Renal pelvis (tissue), 4 donors: ENCODE results near the gene KDM4B. TPM values are rescaled to one million over a fixed set of nuclear protein-coding genes. Genes with fewer than 3 reads are reported as not detected.
A peak's percentile ranks its signal among the peaks of the same experiment; 100 is the strongest.

Source experiments
- DNase-seq: peaks from one replicate; pipeline ENCODE4 v3.0.0-alpha.2; 2013
- polyA plus RNA-seq, 3 donors: library from polyadenylated mRNA; unstranded; fragments of 120-200 nt; gene quantifications; one replicate each; pipeline ENCODE4 v1.2.1, GENCODE V29; 2013; ENCODE audit not compliant: insufficient read length in 3 of 3

KDM4B gene
- polyA plus RNA-seq, 3 donors = 26.8 to 31.8 (median 28.7) TPM

DNA sequence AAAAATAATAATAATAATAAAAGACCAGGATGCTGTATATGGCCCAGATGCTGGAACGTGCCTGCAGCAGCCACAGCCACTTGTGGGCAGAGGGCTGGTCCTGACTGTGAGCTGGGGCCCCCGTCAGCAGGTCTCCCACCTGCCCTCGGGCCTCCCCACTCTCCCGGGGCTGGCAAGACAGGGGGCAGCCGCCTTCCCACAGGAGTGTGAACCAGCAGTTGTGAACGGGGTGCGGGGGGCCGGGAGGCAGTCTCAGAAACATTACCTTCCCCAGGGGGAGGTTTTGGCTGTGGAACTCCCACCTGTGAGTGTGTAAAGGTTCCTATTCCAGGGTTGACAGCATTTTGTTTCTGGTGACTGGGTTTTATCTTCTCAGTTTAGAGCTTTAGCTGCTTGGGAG lies 151.4 kb downstream of the KDM4B start:
- DNase-seq = no peak

GRCh38 chr19:5120833-5121232 lies 151.9 kb downstream of the KDM4B start:
- DNase-seq = no peak

DNA sequence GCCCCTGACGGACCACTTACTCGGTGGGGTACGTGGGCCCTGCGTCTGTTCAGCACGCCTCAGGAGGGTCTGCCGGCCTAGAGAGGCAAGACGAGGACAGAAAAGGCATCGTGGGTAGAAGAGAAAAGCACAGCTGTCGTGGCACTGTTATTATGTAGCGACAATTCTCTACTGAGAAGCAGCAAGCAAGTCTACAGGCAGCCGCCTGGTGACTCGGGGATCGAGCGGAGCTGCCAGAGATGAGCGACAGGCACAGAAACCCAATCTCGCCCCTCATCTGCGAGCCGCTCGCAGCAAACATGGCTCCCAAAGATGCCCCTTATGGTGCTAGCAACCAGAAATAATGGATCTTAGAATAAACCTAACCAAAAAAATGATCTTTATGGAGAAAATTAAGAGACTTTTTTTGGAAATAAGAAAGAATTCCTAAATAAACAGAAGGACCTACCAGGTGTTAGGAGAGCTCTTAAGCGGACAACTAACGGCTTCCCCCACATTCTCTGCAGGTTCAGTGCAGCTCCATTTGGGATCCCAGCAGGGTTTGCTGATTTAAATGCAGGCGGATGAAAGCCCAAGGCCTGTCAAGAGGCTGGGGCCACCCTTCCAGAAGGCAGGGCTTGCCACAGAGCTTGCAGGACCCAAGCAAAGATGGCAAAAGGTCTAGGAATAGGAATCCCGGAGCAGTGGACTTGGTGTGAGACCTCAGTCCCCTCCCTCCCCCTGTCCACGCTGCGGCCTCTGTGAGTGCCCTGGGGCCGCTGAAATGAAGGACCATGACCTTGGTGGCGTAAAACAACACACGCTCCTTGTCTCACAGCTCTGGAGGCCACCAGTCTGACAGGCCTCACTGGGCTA lies 152.6 kb downstream of the KDM4B start:
- DNase-seq = no peak

- no peak for DNase-seq
These were observed 153.1 kb downstream of the KDM4B start for GRCh38 chr19:5122121-5122400.

GRCh38 chr19:5122671-5123409 lies 153.9 kb downstream of the KDM4B start:
- DNase-seq = no peak

- DNase-seq = no peak
These were observed 154.7 kb downstream of the KDM4B start for GRCh38 chr19:5123646-5124045.

DNA sequence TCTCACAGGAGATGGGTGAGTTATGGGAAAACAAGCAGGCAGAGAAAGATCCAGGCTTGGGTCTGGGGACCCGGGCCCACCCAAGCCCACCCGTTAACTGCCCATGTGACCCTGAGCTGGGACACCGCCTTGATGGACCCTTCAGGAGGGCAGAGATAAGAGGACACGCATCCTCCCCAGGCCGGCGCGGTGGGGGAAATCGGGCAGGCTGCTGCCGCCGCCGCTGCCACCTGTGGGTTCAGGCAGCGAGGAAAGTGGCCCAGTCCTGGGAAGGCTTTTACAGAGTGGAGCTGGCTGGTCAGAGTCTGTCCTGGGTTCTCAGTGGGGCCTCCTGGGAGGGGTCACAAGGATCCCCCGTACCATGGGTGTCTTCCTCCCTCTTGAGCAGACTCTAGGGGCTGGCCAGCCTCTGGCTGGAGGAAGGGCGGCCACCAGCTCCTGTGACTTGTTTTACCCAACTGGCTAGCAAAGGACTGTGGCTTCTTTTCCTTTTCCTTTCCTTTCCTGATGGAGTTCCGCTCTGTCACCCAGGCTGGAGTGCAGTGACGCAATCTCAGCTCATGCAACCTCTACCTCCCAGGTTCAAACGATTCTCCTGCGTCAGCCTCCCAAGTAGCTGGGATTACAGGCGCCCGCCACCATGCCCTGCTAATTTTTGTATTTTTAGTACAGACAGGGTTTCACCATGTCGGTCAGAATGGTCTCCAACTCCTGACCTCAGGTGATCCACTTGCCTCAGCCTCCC lies 155.4 kb downstream of the KDM4B start:
- no peak for DNase-seq

DNA sequence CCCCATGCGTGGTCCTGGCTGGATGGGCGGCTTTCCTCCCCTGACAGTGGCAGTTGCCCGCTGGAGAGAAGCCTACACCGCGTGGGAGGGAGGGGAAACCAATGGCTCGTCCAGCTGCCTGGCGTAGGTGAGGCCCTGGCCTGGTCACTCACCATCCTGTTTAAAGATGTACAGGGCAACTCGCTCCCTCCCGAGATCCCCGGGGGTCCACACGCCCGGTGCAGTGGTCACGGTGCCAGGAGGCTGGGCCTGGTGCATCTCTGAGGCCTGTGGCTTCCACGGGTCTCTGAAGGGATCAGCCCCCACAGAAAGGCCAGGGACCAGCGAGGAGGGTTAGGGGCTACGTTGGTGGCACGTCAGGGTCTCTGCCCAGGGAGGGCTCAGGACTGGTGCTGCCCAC lies 156.5 kb downstream of the KDM4B start:
- no peak for DNase-seq

GRCh38 chr19:5125797-5126497 lies 157.0 kb downstream of the KDM4B start:
- DNase-seq = no peak

- DNase-seq = no peak
These were observed 157.7 kb downstream of the KDM4B start for GRCh38 chr19:5126498-5127223.

- no peak for DNase-seq
These were observed 158.8 kb downstream of the KDM4B start for GRCh38 chr19:5127717-5128116.

DNA sequence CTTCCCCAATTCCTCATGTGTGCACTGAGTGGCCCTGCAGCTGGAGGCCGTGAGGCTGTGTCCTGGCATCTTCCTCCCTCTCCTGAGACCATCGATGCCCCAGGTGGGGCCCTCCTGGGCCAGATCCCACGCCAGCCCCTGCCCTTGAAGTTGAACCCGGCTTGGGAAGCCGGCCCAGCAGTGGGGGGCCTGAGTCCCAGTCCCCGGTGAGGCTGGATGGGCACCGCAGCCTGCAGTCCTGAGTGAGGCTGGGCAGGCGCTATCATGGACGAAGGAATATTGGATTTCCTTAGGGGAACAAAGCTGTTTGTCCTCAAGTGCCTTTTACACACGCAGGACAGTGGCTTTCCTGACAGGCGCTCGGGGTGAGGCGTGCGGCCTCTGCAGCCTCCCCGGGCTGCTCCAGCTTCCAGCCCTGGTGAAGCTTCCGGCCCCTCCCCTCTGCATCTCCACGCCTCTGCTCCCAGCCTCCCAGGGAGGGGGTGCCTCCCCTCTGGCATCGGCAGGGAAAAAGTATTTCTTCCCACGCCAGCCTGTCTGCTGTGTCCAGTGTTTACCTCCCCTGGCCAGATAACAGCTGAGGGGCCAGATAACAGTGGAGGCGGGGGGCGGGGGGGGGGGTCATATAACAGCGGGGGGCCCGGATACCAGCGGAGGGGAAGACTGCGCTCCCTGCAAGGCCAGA lies 159.5 kb downstream of the KDM4B start:
- peak; percentile 70 for DNase-seq

DNA sequence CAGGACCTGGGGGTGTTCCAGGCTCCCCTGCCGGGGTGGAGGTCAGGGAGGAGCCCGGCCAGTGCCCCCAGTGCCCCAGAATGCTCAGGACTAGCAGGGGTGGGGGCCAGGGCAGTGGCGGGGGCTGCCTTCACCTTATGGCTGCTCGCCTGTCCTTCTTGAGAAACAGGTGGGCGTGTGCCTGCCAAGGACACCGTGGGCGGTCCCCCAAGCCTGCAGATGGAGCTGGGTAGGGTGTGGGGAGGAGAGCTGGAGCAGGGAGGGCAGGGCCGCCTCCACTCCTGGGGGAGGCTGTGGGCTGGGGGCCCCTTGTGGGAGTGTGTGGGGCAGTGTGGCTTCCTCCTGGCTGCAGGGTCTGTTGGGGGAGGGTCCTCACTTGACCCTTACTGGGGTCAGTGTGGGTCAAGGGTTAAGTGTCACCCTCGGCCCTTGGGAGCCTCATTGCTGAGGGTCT lies 160.1 kb downstream of the KDM4B start:
- DNase-seq = no peak

- no peak for DNase-seq
These were observed 160.8 kb downstream of the KDM4B start for GRCh38 chr19:5129691-5130090.

DNA sequence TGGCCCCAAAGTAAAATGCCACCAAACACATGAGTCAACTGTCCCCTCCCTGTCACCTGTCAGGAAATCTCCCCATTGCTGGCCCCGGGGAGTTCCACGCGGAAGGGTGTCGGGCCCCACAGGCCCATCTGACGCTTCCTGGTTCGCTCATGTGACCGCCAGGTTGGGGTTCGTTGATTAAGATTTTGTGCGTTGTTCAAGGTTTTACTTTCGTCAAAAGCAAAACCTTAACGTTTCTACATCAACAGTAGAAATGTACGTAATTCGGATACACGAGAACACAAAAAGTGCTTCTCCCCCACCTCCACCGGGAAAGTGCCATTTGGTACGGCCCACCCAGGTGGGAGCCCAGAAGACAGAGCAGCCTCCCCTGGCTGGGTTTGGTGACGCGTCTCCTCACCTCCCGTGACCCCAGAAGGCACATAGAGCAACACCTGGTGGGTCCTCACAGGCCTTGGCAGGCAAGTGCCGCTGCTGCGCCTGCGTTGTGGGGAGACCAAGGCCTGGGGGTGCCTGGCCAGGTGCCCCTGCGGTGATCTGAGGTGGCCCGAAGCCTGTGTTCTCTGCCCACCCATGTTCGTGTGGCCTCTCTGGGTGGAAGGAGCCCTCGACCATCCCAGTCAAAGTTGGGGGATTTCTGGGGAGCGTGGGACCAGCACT lies 161.6 kb downstream of the KDM4B start:
- DNase-seq = no peak

DNA sequence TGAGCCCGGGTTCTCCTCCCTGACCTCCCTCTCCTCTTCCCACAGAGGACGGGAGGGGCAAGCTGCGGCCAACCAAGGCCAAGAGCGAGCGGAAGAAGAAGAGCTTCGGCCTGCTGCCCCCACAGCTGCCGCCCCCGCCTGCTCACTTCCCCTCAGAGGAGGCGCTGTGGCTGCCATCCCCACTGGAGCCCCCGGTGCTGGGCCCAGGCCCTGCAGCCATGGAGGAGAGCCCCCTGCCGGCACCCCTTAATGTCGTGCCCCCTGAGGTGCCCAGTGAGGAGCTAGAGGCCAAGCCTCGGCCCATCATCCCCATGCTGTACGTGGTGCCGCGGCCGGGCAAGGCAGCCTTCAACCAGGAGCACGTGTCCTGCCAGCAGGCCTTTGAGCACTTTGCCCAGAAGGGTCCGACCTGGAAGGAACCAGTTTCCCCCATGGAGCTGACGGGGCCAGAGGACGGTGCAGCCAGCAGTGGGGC lies 162.2 kb downstream of the KDM4B start:
- no peak for DNase-seq

- DNase-seq = no peak
These were observed 162.7 kb downstream of the KDM4B start for GRCh38 chr19:5131506-5132205.

GRCh38 chr19:5132206-5132560 lies 163.3 kb downstream of the KDM4B start:
- DNase-seq = peak; percentile 39
